Stimulated activated CD4-positive, alpha-beta T cell treated with anti-CD3 and anti-CD28 coated beads, Interleukin-4, amount 100 ng/mL, for 24 hours (primary cell): ENCODE results near the gene KCNJ5.
A peak's percentile ranks its signal among the peaks of the same experiment; 100 is the strongest.

Experiments used
- DNase-seq: peaks from one replicate; pipeline ENCODE4 v3.0.0-alpha.2; 2020

Gene KCNJ5

GRCh38 chr11:128936606-128937251 is 45.6 kb downstream of the KCNJ5 start:
- no peak for DNase-seq

- DNase-seq = no peak
Measured at GRCh38 chr11:128937480-128937879, 46.3 kb downstream of the KCNJ5 start.

DNA sequence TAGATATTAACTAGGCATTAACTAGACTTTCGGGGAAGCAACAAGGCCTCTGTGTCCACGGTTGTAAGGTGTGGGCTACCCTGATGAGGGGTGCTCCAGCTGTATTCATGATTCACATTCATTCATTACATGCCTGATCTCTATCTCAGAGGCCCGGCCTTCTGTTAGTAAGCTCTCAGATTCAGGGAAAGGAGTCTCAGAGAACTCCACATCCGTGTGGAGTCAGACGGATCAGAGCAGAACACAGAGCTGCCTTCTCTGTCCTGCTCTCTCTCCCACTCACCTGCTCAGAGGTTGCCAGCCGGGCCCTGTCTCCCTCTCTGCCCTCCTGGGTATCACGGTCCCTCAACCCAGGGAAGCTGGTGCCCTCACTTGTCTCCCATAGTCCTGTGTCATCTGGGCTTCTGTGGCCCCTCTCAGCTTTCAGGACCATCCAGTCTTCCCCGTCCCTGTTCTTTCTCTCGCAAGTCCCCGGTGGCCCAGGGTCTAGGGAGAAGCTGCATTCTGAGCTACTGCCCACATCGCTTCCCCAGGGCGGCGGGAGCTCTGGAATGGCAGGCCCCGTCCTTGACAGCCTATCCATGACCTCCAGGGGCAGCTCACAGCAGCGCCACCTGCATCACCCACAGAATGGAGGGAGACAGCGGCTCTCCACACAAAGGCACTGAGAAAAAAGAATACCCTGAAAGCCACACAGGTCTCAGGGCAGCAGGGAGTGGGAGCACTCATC is 47.2 kb downstream of the KCNJ5 start:
- DNase-seq = no peak

GRCh38 chr11:128939591-128939990 is 48.4 kb downstream of the KCNJ5 start:
- DNase-seq = no peak

- DNase-seq = no peak
Measured at GRCh38 chr11:128940156-128940555, 49.0 kb downstream of the KCNJ5 start.

GRCh38 chr11:128940603-128941002 is 49.4 kb downstream of the KCNJ5 start:
- no peak for DNase-seq

GRCh38 chr11:128941110-128941509 is 50.0 kb downstream of the KCNJ5 start:
- DNase-seq = no peak

DNA sequence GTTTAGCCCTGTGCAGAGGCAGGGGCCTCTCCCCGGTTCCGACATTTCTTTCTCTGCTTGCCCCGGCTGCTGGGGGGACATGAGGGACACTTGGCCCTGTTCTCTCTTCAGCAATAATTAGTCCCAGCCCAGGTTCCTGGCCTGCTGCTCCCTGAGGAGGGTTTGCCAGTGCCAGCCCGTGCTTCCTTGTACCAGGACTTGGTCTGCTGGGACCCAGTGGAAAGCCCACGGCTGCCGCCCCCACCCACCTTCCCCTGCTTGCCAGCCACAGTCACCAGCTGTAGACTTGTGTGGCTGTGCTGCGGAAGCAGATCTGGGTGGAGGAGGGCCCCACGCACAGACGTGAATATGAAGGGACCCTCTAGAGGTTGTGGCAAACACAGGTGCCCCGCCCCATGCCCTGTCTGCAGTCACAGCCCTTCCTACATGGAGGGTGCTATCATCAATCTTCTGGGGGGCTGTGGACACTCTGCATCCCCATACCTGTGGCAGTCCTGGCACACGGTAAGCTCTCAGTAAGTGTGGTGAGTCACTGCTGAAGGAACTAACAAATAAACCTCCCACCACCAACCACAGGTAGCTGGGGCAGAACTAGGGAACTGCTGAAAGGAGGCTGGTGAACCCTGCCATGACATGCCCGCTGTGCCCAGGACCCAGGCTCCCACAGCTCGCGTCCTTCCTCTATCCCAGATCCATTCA is 50.6 kb downstream of the KCNJ5 start:
- DNase-seq = no peak

DNA sequence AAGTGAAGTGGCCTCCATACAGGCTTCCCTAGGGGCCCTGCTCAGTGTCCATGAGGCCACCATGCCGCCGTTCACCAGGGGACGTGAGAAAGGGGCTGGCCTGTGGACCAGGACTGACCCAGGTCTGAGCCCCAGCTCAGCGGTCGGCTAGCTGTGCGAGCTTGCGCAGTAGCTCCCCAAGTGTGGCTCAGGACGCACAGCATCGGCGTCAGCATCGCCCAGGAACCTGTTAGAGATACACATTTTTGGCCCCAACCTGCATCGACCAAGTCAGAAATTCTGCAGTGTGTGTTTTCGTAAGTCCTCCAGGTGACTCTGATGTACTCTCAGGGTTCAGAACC is 51.1 kb downstream of the KCNJ5 start:
- DNase-seq = no peak

GRCh38 chr11:128942817-128943427 is 51.8 kb downstream of the KCNJ5 start, which contains the start of gene TP53AIP1:
TP53AIP1 (minus strand) TSS chr11:128942871; CDS start chr11:128937818, 5,053 bp downstream.
- no peak for DNase-seq

DNA sequence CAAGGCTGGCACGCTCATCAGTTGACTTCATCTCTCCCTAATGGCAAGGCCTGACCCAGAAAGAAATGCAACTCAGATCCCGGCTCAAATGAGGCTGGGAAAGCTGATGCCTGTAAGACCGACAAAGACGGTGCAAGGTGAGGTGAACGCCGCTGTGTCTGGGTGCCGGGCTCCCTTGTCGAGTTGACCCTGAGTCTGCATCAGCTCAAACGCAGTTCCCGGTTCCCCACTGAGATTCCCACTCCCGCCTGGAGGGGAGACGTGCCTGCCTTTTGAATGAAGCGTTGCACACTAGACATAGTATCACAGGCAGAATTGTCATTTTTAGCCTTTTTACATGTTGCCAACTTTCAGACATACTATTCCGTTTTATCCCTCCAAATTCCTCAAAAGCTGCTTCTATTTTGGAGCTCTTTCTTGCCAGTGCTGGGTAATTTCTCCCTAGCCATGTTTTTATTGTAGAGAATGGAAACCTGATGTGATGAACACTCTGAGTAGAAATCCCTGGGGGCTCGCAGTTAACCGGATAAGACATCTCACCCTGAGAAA is 52.3 kb downstream of the KCNJ5 start:
- no peak for DNase-seq

DNA sequence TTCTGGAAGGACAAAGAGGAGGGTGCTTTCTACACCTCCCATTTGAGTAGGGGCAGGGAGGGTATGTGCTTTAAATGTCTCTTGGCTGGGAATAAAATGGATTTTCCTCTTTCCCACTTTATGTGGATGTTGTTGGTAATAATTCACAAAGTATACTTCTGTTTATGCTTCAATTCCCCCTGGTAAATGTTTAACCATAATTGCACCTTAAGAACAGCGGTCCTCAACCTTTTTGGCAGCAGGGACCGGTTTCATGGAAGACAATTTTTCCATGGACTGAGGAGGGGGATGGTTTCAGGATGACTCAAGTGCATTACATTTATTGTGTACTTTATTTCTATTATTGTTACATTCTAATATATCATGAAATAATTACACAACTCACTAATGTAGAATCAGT is 55.5 kb downstream of the KCNJ5 start:
- DNase-seq = no peak

- no peak for DNase-seq
Measured at GRCh38 chr11:128947773-128948172, 56.6 kb downstream of the KCNJ5 start.

- no peak for DNase-seq
Measured at GRCh38 chr11:128948583-128948982, 57.4 kb downstream of the KCNJ5 start.

- DNase-seq = no peak
Measured at GRCh38 chr11:128949791-128950454, 58.8 kb downstream of the KCNJ5 start.

DNA sequence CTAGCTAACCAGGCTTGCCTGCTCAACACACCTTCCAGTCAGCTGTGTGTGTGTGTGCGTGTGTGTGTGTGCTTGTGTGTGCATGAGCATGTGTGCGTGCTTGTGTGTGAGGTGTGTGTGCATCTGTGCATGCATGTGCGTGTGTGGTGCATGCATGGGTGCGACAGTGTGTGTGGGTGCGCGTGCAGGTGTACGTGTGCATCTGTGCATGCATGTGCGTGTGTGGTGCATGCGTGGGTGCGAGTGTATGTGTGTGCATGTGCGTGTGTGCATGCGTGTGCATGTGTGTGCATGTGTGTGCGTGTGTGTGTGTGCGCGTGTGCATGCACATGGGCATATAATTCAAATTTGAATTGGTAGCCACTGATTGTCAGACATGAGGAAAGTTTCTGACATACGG is 62.0 kb downstream of the KCNJ5 start:
- no peak for DNase-seq

- no peak for DNase-seq
Measured at GRCh38 chr11:128955636-128956035, 64.5 kb downstream of the KCNJ5 start.

DNA sequence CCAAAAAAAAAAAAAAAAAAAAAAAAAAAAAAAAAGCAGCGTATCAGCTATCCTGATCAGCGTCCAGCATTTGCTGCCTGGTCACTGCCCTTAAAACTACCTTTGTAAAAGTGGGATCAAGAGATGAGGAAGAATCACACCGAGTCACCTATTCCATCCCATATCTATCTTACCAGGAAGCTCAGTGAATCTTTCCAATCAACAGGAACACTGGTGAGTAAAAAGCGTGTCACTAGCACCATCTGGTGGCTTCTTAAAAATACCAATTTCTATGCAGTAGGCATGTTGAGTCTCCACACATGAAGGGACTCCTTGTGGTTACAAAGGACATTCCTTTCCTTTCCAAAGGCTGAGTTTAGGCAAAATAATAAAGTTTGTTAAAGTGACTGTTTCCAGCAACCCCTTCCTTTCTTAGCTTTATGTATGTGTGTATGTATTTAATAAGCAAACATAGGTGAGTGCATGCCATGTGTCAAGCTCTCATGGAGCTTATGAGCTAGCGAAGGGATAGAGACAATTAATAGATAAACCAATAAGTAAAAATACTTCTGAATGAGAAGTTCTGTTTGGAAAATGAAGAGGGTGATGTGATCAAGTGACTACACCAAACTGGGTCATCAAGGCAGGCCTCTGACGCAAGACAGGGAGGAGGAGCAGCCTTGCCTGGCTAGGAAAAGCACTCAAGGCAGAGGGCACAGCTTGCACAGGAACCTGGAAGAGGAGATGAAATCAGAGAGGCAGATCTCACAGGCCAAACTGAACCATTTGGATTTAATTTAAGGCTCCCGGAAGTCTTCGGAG is 65.4 kb downstream of the KCNJ5 start:
- peak; percentile 22 for DNase-seq

- no peak for DNase-seq
Measured at GRCh38 chr11:128957202-128957482, 66.0 kb downstream of the KCNJ5 start.

GRCh38 chr11:128961645-128962044 is 70.5 kb downstream of the KCNJ5 start:
- DNase-seq = no peak

- DNase-seq = no peak
Measured at GRCh38 chr11:128962896-128963295, 71.7 kb downstream of the KCNJ5 start.

DNA sequence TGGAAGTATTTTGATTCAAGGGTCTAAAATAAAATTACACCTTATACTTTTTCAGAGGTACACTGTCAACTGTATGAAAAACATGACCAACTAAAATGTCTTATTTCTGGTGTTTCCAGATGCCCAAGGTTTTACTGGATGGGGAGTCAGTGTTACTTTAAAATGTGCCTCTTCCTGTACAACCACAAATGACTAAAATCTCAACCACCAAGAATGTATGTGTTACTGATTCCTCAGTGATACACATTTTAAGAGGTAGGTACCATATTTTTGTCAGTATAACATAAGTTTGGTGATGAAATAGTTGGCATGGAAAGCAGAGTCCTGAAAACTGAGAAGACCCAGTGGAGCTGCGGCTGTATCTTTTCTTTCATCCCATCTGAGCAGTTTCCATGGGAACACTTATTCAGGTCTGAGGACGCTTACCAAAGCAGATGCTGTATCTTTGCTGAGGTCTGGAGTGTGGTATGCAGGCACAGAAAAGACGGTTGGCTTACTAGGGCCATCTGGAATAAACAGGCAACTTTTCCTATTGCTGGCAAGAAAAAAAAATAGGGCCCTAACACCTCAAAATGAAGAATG is 72.7 kb downstream of the KCNJ5 start:
- DNase-seq = no peak
